ENCODE results near the gene SMAD7. TPM values are rescaled to one million over a fixed set of nuclear protein-coding genes. Genes with fewer than 3 reads are reported as not detected.

The SMAD7 gene
- polyA plus RNA-seq, 2 of the 4 experiments (the other 2 are of a cell fraction): 19.9 to 26.9 TPM

DNA sequence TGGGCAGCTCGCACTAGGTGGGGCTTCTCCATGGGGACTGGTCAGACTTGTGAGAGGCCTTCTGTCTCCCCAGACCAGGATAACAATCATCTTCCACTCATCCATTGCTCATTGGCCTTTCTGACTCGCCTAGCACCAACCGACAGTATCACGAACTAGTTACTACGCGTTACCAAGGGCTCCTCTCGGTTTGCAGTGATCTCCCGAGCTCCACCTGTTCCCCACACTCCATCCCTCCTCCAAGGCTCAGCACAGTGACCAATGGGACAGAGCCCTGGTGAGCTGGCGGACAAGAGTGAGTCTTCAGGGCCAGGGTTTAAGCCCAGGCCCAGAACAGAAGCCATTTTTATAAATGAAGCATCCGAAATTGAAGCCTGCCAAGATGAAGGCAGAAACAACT is 42.8 kb upstream of the SMAD7 start:
- no peak for FAIRE-seq
- peak overlapping the region; percentile 53 for H3K4me2 ChIP-seq
- ATAC-seq: no peak
- 83% methylated on average over 10 of the region's 10 CpGs for WGBS (ENCODE audit: missing lambda C conversion rate)
- no peak for TF ChIP-seq NR3C1 (IDR thresholded peaks at IDR 0.05)
- TF ChIP-seq ATOH8 (CRISPR knock-in tag; IDR thresholded peaks at IDR 0.05; ENCODE audit: low read depth): no peak
- TF ChIP-seq POLR2A (IDR thresholded peaks at IDR 0.05; ENCODE audit: low read length): no peak
- TF ChIP-seq HOXB13 (CRISPR knock-in tag; IDR thresholded peaks at IDR 0.05; ENCODE audit: low read depth): 0 out of 2 replicates have a peak, but pooled peaks have one; percentile 19
- no peak for TF ChIP-seq ESRRA (IDR thresholded peaks at IDR 0.05; ENCODE audit: borderline replicate concordance, low read length)
- TF ChIP-seq FOSL2 (IDR thresholded peaks at IDR 0.05): no peak
- TF ChIP-seq FOSL2 (CRISPR knock-in tag; IDR thresholded peaks at IDR 0.05): no peak
- no peak for TF ChIP-seq ELK1 (IDR thresholded peaks at IDR 0.05; ENCODE audit: low read depth, low read length)
- no peak for TF ChIP-seq ZC3H11A (IDR thresholded peaks at IDR 0.05)
- no peak for TF ChIP-seq RAD21 (conservative IDR thresholded peaks at IDR 0.05 in 1 of 2, IDR thresholded peaks at IDR 0.05 in 1 of 2)
- no peak for TF ChIP-seq ZNF302 (CRISPR knock-in tag; IDR thresholded peaks at IDR 0.05)
- no peak for TF ChIP-seq CHD2 (IDR thresholded peaks at IDR 0.05; ENCODE audit: low read length, partially characterized antibody)
- TF ChIP-seq HDAC2 (IDR thresholded peaks at IDR 0.05): no peak
- TF ChIP-seq MAX (IDR thresholded peaks at IDR 0.05): 0 out of 2 replicates have a peak, but pooled peaks have one; percentile 8
- peak; percentile 93 for TF ChIP-seq RFX5 (IDR thresholded peaks at IDR 0.05)
- TF ChIP-seq E2F6 (IDR thresholded peaks at IDR 0.05; ENCODE audit: borderline replicate concordance, low read depth): no peak
- no peak for TF ChIP-seq CBX8 (IDR thresholded peaks at IDR 0.05)
- TF ChIP-seq FOXS1 (CRISPR knock-in tag; IDR thresholded peaks at IDR 0.05): no peak
- TF ChIP-seq POLR2AphosphoS2 (conservative IDR thresholded peaks at IDR 0.05; ENCODE audit: low read length): no peak
- no peak for TF ChIP-seq MYC (IDR thresholded peaks at IDR 0.05; ENCODE audit: borderline replicate concordance, low read length)
- H3K27ac ChIP-seq: peak overlapping the region; percentile 91 to 100
- H3K4me1 ChIP-seq: peaks cover 87% of the 10 kb centered on the region
- no peaks in the 10 kb centered on the region for H3K9me3 ChIP-seq
- DNase-seq (ENCODE audit: low read depth in 1 of 2, low spot score in 1 of 2): no peak
- H3K4me3 ChIP-seq: no peak overlapping the region
- ChIA-PET CTCF (no interaction called here), POLR2A (interaction anchor here (0.8 kb wide), 1 partner anchor 41 kb away, joined by 4 read pairs; no protein-coding TSS in a partner anchor)

DNA sequence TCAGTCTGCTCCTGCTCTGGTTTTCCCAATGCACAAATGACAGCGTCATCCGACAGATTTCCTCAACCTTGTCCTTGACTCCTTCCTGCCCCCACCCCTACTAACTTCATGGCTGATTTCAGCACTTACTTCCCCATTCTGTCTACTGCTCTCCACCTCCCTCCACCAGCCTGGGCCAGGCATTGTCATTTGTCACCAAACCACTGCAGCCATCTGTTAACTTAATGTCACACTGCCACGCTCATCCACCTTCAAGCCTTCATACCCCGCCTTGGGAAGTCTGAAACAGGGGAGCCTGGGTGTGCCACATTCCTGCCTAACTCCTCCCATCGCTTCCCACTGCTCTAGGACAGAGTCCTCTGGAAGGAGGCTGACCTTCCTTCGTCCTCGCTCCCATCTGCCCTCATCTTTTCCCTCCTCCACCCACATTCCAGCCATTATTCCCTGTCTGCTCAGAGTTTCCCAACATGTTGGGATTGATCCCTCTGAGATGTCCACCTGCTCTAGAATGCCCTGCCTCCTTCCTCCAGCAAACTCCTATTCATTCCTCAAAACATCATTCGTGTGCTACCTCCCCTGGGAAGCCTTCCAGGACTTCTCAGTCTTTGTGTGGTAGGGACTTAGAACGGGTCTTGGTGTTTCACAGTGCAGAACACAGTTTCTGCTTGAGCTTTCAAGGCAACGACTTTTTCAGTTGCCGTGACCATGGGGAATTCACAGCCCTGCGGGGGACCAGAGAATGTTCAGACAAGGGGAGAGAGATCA is 42.2 kb upstream of the SMAD7 start:
- ChIA-PET CTCF (no interaction called here), POLR2A (no interaction called here)
- DNase-seq (ENCODE audit: low read depth in 1 of 2, low spot score in 1 of 2) (no peak), ATAC-seq (no peak), FAIRE-seq (no peak)
- TF ChIP-seq ZFP36 (IDR thresholded peaks at IDR 0.05; ENCODE audit: borderline replicate concordance, partially characterized antibody) (peak; percentile 78), JUN (IDR thresholded peaks at IDR 0.05) (no peak), JUNB (IDR thresholded peaks at IDR 0.05) (no peak), ESRRA (IDR thresholded peaks at IDR 0.05; ENCODE audit: borderline replicate concordance, low read length) (no peak), MAX (IDR thresholded peaks at IDR 0.05) (no peak), CBX8 (IDR thresholded peaks at IDR 0.05) (no peak)
- WGBS (ENCODE audit: missing lambda C conversion rate): 91% methylated on average over 12 of the region's 12 CpGs
- H3K4me2 ChIP-seq: peak overlapping the region; percentile 53; the same call in 1 of the 3 replicates
- H3K27ac ChIP-seq: peak overlapping the region; percentile 91 to 100
- H3K9me3 ChIP-seq: no peaks in the 10 kb centered on the region
- no peak overlapping the region for H3K4me3 ChIP-seq
- H3K4me1 ChIP-seq: peaks cover 85% of the 10 kb centered on the region

Data from A549 (cell line).